ENCODE measurements around the gene FGF3.
"Not testable (repeated sequence)": the region's sequence is repeated elsewhere in the genome, so short reads cannot be mapped to it uniquely, and the experiment has no call there.

Gene FGF3

DNA sequence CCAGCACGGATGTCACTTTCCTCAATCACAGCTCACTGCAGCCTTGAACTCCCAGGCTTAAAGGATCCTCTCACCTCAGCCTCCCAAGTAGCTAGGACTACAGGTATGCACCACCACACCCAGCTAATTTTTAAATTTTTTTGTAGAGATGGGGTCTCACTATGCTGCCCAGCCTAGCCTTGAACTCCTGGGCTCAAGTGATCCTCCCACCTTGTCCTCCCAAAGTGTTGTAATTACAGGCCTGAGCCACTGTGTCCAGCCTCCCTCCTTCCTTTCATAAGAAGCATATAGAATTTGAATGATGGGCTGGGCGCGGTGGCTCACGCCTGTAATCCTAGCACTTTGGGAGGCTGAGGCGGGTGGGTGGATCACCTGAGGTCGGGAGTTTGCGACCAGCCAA, 54.3 kb downstream of the FGF3 start:
- DNase-seq: not testable (repeated sequence)

DNA sequence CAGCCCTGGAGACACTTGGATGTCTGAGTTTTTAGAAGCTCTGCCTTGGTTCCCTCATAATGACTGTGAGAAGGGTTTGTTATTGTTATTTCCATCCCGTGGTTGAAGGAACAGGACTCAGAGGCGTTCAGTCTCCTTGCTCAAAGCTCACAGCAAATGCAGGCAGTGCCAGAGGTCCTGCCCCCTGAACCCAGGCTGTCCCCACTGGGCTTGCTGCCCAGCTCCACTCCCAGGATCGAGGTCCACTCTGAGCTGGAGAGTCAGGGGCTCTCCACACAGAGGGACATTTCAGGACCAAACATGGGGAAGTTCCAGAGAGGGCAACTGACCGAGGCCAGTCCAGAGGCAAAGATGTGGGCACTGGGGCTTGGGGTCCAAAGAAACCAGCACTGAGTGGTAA, 58.9 kb downstream of the FGF3 start:
- no peak for DNase-seq

All from suppressor macrophage (primary cell).